Activated naive CD4-positive, alpha-beta T cell treated with anti-CD3 and anti-CD28 coated beads, Interleukin-2, amount 10 ng/mL, durations not matched to agents 7 days and 5 days (primary cell): ENCODE results near the gene REEP1.
"Not testable (repeated sequence)": the region's sequence is repeated elsewhere in the genome, so short reads cannot be mapped to it uniquely, and the experiment has no call there.

Experiments used
- CTCF ChIA-PET: fragments of 350-600 bp; sonication (Branson Sonifier 250); formaldehyde crosslinking; loops from one replicate; lab custom pipeline; 2021; ENCODE audit warnings: antibody characterized with exemption; lab: Charles Lee
- DNase-seq: peaks from one replicate; pipeline ENCODE4 v3.0.0-alpha.2; 2020
- H3K27ac Mint-ChIP-seq: one replicate; pipeline ENCODE4 v1.8.0; 2021; ENCODE audit warnings: mild to moderate bottlenecking, moderate library complexity, mixed read lengths
- H3K27me3 Mint-ChIP-seq: one replicate; pipeline ENCODE4 v1.8.0; 2021; ENCODE audit warnings: mild to moderate bottlenecking, mixed read lengths
- H3K36me3 Mint-ChIP-seq: one replicate; pipeline ENCODE4 v1.8.0; 2021; ENCODE audit warnings: mixed read lengths
- H3K4me1 Mint-ChIP-seq: one replicate; pipeline ENCODE4 v1.8.0; 2021; ENCODE audit warnings: mixed read lengths
- H3K4me3 Mint-ChIP-seq: one replicate; pipeline ENCODE4 v1.8.0; 2021; ENCODE audit warnings: mild to moderate bottlenecking, moderate library complexity, mixed read lengths
- H3K9me3 Mint-ChIP-seq: one replicate; pipeline ENCODE4 v1.8.0; 2021; ENCODE audit warnings: mixed read lengths

REEP1 gene

DNA sequence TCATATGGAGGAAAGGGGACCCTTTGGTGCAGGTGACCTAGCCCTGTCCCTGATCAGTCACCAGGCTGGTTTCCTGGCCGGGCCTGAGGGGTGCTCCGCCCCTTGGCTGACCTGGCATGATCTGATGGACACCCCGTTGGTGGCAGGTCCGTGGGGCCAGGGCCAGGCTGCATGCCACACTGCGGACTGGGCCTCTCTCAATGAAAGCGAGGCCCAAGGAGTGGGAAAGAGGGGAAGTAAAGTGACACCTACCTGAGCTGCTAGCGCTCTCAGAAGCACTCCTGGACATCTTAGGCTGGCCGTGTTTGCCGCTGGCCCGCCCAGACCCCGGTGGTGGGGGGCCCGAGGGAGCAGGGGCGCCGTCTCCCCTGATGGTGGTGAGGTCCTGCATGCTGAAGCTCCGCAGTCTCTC lies 105.0 kb downstream of the REEP1 start:
- Mint-ChIP-seq H3K4me3 (no peak overlapping the region), H3K4me1 (peaks cover 3% of the 10 kb centered on the region), H3K36me3 (no peaks in the 10 kb centered on the region), H3K9me3 (no peaks in the 10 kb centered on the region), H3K27ac (no peak overlapping the region), H3K27me3 (peaks cover 20% of the 10 kb centered on the region)
- CTCF ChIA-PET, result interaction anchor here (2.2 kb wide), 1 partner anchor 11 kb away, joined by 8 read pairs; no protein-coding TSS in a partner anchor
- DNase-seq, result no peak

- CTCF ChIA-PET, result interaction anchor here (2.2 kb wide), 1 partner anchor 11 kb away, joined by 8 read pairs; no protein-coding TSS in a partner anchor
- Mint-ChIP-seq H3K27me3 (peaks cover 20% of the 10 kb centered on the region), H3K27ac (no peak overlapping the region), H3K36me3 (no peaks in the 10 kb centered on the region), H3K4me1 (peaks cover 2% of the 10 kb centered on the region), H3K4me3 (no peak overlapping the region), H3K9me3 (no peaks in the 10 kb centered on the region)
- DNase-seq, result no peak
Observed at GRCh38 chr2:86231680-86232372, 105.6 kb downstream of the REEP1 start.

DNA sequence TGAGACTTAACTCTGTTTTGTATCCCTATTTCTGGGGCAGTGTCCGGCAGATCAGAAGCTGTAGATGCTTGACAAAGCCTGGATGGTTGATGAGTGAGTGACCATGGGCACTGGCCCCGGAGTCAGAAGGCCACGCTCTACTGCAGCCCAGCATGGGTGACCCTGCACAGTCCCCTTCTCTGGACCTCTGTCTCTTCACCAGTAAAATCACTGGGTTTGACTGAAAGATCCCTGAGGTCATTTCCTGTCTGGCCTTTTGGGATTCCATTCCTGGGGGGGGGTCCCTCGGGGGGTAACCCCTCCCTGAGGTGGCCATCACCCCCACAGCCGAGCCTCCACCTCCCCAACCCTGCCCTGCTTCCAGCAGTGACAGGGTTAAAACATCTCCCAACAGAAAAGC lies 106.5 kb downstream of the REEP1 start:
- Mint-ChIP-seq H3K36me3 (no peaks in the 10 kb centered on the region), H3K9me3 (no peaks in the 10 kb centered on the region), H3K27me3 (peaks cover 14% of the 10 kb centered on the region), H3K4me1 (peaks cover 6% of the 10 kb centered on the region), H3K27ac (no peak overlapping the region), H3K4me3 (no peak overlapping the region)
- CTCF ChIA-PET, result interaction anchor here (1.0 kb wide), 1 partner anchor 10 kb away, joined by 4 read pairs; no protein-coding TSS in a partner anchor
- no peak for DNase-seq

GRCh38 chr2:86229221-86229620 lies 108.2 kb downstream of the REEP1 start:
- Mint-ChIP-seq H3K4me3 (no peak overlapping the region), H3K27me3 (peaks cover 14% of the 10 kb centered on the region), H3K36me3 (no peaks in the 10 kb centered on the region), H3K9me3 (no peaks in the 10 kb centered on the region), H3K27ac (no peak overlapping the region), H3K4me1 (peaks cover 21% of the 10 kb centered on the region)
- no peak for DNase-seq
- CTCF ChIA-PET, result no interaction called here

- Mint-ChIP-seq H3K4me1 (peaks cover 23% of the 10 kb centered on the region), H3K27me3 (peaks cover 12% of the 10 kb centered on the region)
- H3K9me3 Mint-ChIP-seq, H3K36me3 Mint-ChIP-seq, DNase-seq, H3K4me3 Mint-ChIP-seq, H3K27ac Mint-ChIP-seq: not testable (repeated sequence)
- CTCF ChIA-PET, result interaction anchor here (0.6 kb wide), 1 partner anchor 520 kb away, joined by 3 read pairs; no protein-coding TSS in a partner anchor
Observed at GRCh38 chr2:86228574-86228973, 108.9 kb downstream of the REEP1 start.

- peaks cover 24% of the 10 kb centered on the region for H3K4me1 Mint-ChIP-seq
- DNase-seq, result no peak
- H3K36me3 Mint-ChIP-seq, result no peaks in the 10 kb centered on the region
- peaks cover 9% of the 10 kb centered on the region for H3K27me3 Mint-ChIP-seq
- no peak overlapping the region for H3K4me3 Mint-ChIP-seq
- H3K27ac Mint-ChIP-seq, result no peak overlapping the region
- CTCF ChIA-PET, result no interaction called here
- H3K9me3 Mint-ChIP-seq, result no peaks in the 10 kb centered on the region
Observed at GRCh38 chr2:86227685-86228084, 109.7 kb downstream of the REEP1 start.

GRCh38 chr2:86226636-86227520 lies 110.5 kb downstream of the REEP1 start:
- Mint-ChIP-seq H3K9me3 (no peaks in the 10 kb centered on the region), H3K27me3 (peaks cover 9% of the 10 kb centered on the region), H3K36me3 (no peaks in the 10 kb centered on the region), H3K4me3 (no peak overlapping the region), H3K27ac (peak overlapping the region; percentile 55), H3K4me1 (peaks cover 24% of the 10 kb centered on the region)
- CTCF ChIA-PET, result interaction anchor here (2.5 kb wide), 1 partner anchor 70 kb away, joined by 10 read pairs; no protein-coding TSS in a partner anchor
- no peak for DNase-seq

DNA sequence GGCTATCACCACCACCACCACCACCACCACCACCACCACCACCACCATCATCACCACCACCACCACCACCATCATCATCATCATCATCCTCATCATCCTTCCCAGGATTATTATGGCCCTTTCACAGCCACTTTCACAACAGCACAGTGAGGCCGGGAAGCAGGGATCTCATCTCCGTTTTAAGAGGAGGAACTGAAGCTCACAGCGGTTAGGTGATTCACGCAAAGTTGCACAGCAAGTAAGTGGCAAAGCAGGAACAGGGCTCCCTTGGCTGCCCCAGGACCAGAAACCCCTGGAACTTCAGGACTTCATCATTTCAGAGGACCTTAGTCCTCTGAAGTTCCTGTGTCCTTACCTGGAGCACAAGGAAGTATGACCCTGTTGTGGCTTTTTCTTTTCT lies 111.4 kb downstream of the REEP1 start:
- CTCF ChIA-PET, result interaction anchor here (2.5 kb wide), 1 partner anchor 71 kb away, joined by 10 read pairs; no protein-coding TSS in a partner anchor
- no peaks in the 10 kb centered on the region for H3K9me3 Mint-ChIP-seq
- H3K36me3 Mint-ChIP-seq, result no peaks in the 10 kb centered on the region
- DNase-seq, result no peak
- H3K4me1 Mint-ChIP-seq, result peaks cover 29% of the 10 kb centered on the region
- H3K4me3 Mint-ChIP-seq, result no peak overlapping the region
- H3K27ac Mint-ChIP-seq, result peak overlapping the region; percentile 80
- peaks cover 9% of the 10 kb centered on the region for H3K27me3 Mint-ChIP-seq

GRCh38 chr2:86225581-86225980 lies 111.8 kb downstream of the REEP1 start:
- Mint-ChIP-seq H3K4me1 (peaks cover 34% of the 10 kb centered on the region), H3K4me3 (no peak overlapping the region), H3K9me3 (no peaks in the 10 kb centered on the region), H3K36me3 (no peaks in the 10 kb centered on the region), H3K27me3 (peaks cover 9% of the 10 kb centered on the region), H3K27ac (peak overlapping the region; percentile 94)
- peak; percentile 81 for DNase-seq
- CTCF ChIA-PET, result interaction anchor here (2.5 kb wide), 1 partner anchor 71 kb away, joined by 10 read pairs; no protein-coding TSS in a partner anchor

- DNase-seq, result no peak
- H3K36me3 Mint-ChIP-seq, result no peaks in the 10 kb centered on the region
- no peak overlapping the region for H3K4me3 Mint-ChIP-seq
- no peaks in the 10 kb centered on the region for H3K9me3 Mint-ChIP-seq
- peak overlapping the region; percentile 94 for H3K27ac Mint-ChIP-seq
- peaks cover 9% of the 10 kb centered on the region for H3K27me3 Mint-ChIP-seq
- peaks cover 41% of the 10 kb centered on the region for H3K4me1 Mint-ChIP-seq
- CTCF ChIA-PET, result interaction anchor here (2.5 kb wide), 1 partner anchor 72 kb away, joined by 10 read pairs; no protein-coding TSS in a partner anchor
Observed at GRCh38 chr2:86224645-86225355, 112.6 kb downstream of the REEP1 start.

GRCh38 chr2:86223927-86224560 lies 113.4 kb downstream of the REEP1 start:
- Mint-ChIP-seq H3K9me3 (no peaks in the 10 kb centered on the region), H3K36me3 (no peaks in the 10 kb centered on the region), H3K4me1 (peaks cover 41% of the 10 kb centered on the region), H3K27me3 (peaks cover 7% of the 10 kb centered on the region), H3K27ac (peak overlapping the region; percentile 94), H3K4me3 (no peak overlapping the region)
- CTCF ChIA-PET, result interaction anchor here (0.6 to 2.5 kb wide), 2 partner anchors 73 to 142 kb away, joined by 3 to 10 read pairs; no protein-coding TSS in a partner anchor
- no peak for DNase-seq

DNA sequence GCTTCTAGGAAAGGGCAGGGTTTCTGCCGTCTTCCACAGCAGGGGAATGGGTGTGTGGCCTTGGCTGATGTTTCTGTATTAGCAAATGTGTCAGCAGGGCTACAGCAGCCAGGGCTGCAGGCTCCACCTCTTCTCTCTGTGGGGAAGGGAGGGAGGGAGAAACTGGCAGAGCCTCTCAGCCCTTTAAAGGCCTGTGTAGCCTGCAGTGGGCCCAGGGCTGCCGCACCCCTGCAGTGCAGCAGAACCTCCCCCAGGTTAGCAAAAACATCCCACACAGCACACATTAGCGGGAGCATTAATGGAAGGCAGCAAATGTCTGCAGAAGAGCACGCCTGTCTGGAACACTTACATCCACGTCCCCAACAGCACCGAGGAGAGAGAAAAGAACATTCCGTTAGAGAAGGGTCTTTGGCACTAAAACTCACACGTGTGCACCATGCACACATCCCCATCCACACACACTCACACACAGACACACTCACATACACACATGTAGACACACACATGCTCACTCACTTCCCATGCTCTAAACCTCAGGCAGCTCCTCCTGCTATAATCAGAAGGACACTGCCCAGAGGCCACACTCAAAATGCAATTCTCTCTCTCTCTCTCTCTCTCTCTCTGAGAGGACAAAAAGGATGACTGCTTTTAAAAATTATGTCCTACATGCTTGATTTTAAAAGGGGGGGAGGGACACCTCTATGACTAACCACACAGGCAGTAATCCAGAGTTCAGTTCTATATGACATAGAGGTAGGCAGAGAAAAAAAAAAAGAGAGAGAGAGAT lies 114.1 kb downstream of the REEP1 start:
- no peak overlapping the region for H3K4me3 Mint-ChIP-seq
- DNase-seq, result no peak
- H3K27me3 Mint-ChIP-seq, result peaks cover 3% of the 10 kb centered on the region

More for the DNA sequence above, 114.1 kb downstream of the REEP1 start:
- CTCF ChIA-PET, result interaction anchor here (0.6 to 3.7 kb wide), 3 partner anchors 74 to 143 kb away, joined by 3 to 45 read pairs (median 6); no protein-coding TSS in a partner anchor
- Mint-ChIP-seq H3K36me3 (no peaks in the 10 kb centered on the region), H3K27ac (peak overlapping the region; percentile 30), H3K9me3 (no peaks in the 10 kb centered on the region), H3K4me1 (peaks cover 47% of the 10 kb centered on the region)
